HUES64 (cell line): ENCODE data around the gene TPP1. TPM values are rescaled to one million over a fixed set of nuclear protein-coding genes. Genes with fewer than 3 reads are reported as not detected.

Experiments
- H3K27ac ChIP-seq: 2 replicates; pipeline ENCODE4 v1.7.0; 2013; ENCODE audit warnings: low read depth, low read length, inconsistent platforms
- H3K27me3 ChIP-seq: 2 replicates; pipeline ENCODE4 v1.6.1; 2013; ENCODE audit warnings: mild to moderate bottlenecking, low read length; ENCODE audit not compliant: insufficient read depth
- H3K36me3 ChIP-seq: 2 replicates; pipeline ENCODE4 v1.6.1; 2013; ENCODE audit warnings: mild to moderate bottlenecking, low read length; ENCODE audit not compliant: insufficient read depth
- H3K4me1 ChIP-seq: 2 replicates; pipeline ENCODE4 v1.6.1; 2013; ENCODE audit warnings: mild to moderate bottlenecking, low read length, moderate library complexity; ENCODE audit not compliant: insufficient read depth
- H3K4me3 ChIP-seq: 2 replicates; pipeline ENCODE4 v1.5.1; 2013; ENCODE audit warnings: mild to moderate bottlenecking, low read length, moderate library complexity
- H3K9ac ChIP-seq: 2 replicates; pipeline ENCODE4 v1.6.1; 2013; ENCODE audit warnings: mild to moderate bottlenecking, low read depth, low read length
- H3K9me3 ChIP-seq: 2 replicates; pipeline ENCODE4 v1.6.1; 2013; ENCODE audit warnings: low read depth, low read length; ENCODE audit not compliant: insufficient read depth
- WGBS: fragments of 150-250, 120-280 bp; methylation state at CpG from one replicate; pipeline ENCODE4 v1.1.7; 2013; ENCODE audit warnings: missing lambda C conversion rate; 5-methylcytosine and 5-hydroxymethylcytosine counted together
- polyA plus RNA-seq, 2 experiments: library from polyadenylated mRNA; stranded (reverse); fragments of 50-300 nt; gene quantifications; one replicate each; pipeline ENCODE4 v1.2.3, GENCODE V29; 2013

Gene TPP1
- 23.6 TPM for polyA plus RNA-seq (2013, experiment 1 of 2)
- polyA plus RNA-seq (2013, experiment 2 of 2): 32.1 TPM

DNA sequence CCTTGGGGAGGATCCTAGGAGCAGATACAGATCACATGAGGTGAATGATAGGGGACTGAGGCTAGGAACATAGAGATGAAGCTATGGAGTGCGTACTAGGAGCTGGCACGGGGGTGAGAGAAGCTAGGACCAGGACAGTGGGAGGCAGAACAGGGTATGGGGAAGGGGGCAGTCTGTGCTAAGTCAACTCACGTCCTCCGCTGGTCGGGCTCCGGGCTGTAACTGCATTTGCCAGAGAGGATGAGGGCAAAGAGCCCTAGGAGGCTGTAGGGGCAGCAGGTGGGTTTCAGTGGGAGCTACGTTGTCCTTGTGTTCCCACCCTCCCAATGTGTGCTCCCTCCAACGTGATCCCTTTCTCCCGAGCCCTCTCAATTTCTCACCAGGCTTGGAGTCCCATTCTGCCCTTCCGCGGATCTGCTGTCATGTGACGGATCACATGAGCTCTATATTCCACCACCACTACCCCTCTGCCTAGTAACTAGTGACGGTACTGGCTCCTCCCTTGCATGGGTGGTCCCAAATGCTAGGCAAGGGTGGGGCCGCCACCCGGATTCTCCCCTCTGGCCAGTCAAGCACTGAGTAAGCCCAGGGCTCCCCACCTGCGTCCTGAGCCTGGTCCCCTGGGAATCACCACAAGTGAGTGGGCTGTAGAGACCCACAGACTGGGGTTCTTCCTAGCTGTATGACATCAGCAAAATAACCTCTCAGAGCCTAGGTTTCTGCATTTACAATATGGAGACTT is at the start of gene TPP1:
Gene TPP1, minus strand, starts transcription at position 419 of the 742 bp plus-strand sequence. Its CDS starts 22 bp downstream, at position 397.
- WGBS: under 1% methylated on average over 16 of the region's 16 CpGs
- Histone ChIP-seq H3K4me1 (peaks cover 20% of the 10 kb centered on the region), H3K9me3 (no peaks in the 10 kb centered on the region), H3K9ac (peak within 1 kb of the TSS; percentile 78), H3K27me3 (no peaks in the 10 kb centered on the region), H3K36me3 (peaks cover 14% of the 10 kb centered on the region), H3K27ac (no peak within 1 kb of the TSS), H3K4me3 (peak within 1 kb of the TSS; percentile 84)

DNA sequence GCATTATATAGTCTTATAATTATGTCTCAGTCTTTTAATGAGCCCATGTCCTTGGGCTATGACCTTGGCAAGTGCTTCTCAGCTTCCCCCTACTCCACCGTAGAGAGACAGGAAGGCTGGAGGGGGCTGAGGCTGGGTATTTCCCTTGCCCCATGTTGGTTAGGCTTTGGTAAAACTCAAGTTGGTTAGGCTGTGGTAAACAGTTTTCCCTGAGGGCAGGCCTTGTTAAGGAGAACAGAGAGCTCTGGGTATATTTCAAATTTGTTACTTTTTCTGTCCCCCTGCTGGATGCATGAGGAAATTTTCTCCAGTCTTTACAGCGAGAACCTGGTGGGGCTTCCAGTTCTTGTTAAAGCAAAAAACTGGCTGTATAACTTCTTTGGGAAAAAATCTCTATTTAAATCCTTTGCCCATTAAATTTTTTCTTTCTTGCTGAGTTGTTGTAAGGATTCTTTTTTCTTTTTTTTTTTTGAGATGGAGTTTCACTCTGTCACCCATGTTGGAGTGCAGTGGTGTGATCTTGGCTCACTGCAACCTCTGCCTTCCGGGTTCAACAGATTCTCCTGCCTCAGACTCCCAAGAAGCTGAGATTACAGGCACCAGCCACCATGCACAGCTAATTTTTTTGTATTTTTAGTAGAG is 48.6 kb upstream of the TPP1 start:
- 73% methylated on average over 3 of the region's 3 CpGs for WGBS
- H3K36me3 ChIP-seq: no peaks in the 10 kb centered on the region
- H3K9me3 ChIP-seq: no peaks in the 10 kb centered on the region
- no peak overlapping the region for H3K9ac ChIP-seq
- H3K4me1 ChIP-seq: no peaks in the 10 kb centered on the region
- H3K27ac ChIP-seq: no peak overlapping the region
- H3K4me3 ChIP-seq: no peak overlapping the region
- no peaks in the 10 kb centered on the region for H3K27me3 ChIP-seq

DNA sequence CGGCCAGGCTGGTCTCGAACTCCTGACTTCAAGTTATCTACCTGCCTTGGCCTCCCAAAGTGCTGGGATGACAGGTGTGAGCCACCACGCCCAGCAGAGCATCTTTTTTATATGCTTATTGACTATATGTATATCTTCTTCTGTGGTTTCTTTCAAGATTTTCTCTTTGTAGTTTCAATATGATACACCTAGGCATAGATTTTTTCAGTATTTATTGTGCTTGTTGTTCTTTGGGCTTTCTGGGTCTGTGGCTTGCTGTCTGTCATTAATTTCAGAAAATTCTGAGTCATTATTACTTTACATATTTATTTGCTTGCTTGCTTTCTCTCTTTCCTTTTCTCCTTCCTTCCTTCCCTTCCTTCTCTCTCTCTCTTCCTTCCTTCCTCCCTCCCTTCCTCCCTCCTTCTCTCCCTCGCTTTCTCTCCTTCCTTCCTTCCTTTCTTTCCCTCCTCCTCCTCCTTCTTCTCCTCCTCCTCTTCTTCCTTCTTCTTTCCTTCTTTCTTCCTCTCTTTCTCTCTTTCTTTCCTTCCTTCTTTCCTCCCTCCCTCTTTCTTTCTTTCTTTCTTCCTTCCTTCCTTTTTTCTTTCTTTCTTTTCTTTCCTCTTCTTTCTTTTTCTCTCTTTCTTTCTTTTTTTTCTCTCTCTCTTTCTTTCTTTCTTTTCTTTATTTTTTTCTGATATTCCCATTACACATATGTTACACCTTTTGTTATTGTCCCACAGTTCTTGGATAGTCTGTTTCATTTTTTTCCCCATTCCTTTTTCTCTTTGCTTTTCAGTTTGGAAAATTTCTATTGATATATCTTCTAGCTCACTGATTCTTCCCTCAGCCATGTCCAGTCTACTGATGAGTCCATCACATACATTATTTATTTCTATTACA is 47.3 kb upstream of the TPP1 start:
- Histone ChIP-seq H3K9ac (no peak overlapping the region), H3K4me3 (no peak overlapping the region), H3K27me3 (no peaks in the 10 kb centered on the region), H3K9me3 (no peaks in the 10 kb centered on the region), H3K27ac (no peak overlapping the region), H3K36me3 (no peaks in the 10 kb centered on the region), H3K4me1 (no peaks in the 10 kb centered on the region)
- 96% methylated on average over 3 of the region's 4 CpGs for WGBS

GRCh38 chr11:6664551-6664950 is 45.3 kb upstream of the TPP1 start:
- no peaks in the 10 kb centered on the region for H3K27me3 ChIP-seq
- WGBS: no CpG with 5 or more reads among the region's 1 CpG
- no peak overlapping the region for H3K4me3 ChIP-seq
- no peaks in the 10 kb centered on the region for H3K9me3 ChIP-seq
- H3K9ac ChIP-seq: no peak overlapping the region
- no peak overlapping the region for H3K27ac ChIP-seq
- no peaks in the 10 kb centered on the region for H3K4me1 ChIP-seq
- no peaks in the 10 kb centered on the region for H3K36me3 ChIP-seq

DNA sequence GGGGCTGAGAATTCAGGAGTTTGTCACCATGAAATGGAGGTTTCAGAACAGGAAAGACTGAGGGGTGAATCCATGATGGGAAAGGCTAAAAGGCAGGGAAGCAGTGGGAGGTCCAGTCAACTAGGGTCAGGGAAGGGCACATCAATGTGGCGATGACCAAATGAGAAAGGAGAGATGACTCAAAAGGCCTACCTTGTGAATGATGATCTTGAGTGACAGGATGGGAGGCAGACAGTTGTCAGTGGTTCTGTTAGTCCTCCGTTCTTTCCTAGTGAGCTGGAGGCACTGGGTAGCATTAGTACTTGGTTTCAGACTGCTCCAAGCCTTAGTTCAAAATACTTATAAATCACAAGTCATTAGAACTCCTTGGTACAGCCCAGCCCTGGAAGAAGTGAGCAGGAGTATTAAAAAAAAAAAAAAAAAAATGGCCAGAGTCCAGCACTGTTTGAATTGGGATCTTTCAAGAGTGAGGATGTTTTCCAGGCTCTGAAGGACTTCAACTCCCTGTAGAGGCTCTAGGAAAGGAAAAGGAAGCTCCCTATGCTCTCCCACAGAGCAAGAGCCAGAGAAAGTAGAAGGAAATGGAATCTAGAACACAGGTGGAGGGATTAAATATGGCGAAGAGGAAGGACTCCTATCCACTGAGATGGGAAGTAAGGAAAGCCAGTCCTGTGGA is 44.7 kb upstream of the TPP1 start:
- Histone ChIP-seq H3K9me3 (no peaks in the 10 kb centered on the region), H3K9ac (no peak overlapping the region), H3K4me1 (no peaks in the 10 kb centered on the region), H3K27me3 (peaks cover 2% of the 10 kb centered on the region; the same call in 1 of the 2 replicates), H3K4me3 (no peak overlapping the region), H3K27ac (no peak overlapping the region), H3K36me3 (no peaks in the 10 kb centered on the region)
- WGBS: 87% methylated on average over 2 of the region's 3 CpGs

DNA sequence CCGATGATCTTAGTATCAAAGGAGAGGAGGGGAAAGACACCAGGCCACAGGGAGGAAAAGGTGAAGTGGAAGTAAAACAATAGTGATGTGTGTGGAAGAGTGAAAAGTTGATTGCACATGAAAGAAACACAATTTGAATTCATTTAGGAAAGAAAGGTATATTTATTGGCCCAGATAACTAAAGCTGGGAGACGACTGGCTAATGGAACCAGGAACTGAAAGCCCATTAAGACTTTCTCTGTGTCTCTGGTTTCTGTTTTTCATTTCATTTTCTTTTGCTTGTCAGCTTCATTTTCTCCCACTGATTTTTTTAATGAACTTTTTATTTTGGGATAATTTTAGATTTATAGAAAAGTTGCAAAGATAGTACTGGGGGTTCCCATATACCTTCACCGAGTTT is 41.5 kb upstream of the TPP1 start:
- no peaks in the 10 kb centered on the region for H3K36me3 ChIP-seq
- peaks cover 29% of the 10 kb centered on the region for H3K27me3 ChIP-seq
- H3K9me3 ChIP-seq: no peaks in the 10 kb centered on the region
- no peak overlapping the region for H3K9ac ChIP-seq
- peaks cover 9% of the 10 kb centered on the region; the same call in 1 of the 2 replicates for H3K4me1 ChIP-seq
- no peak overlapping the region for H3K27ac ChIP-seq
- 85% methylated on average over 2 of the region's 3 CpGs for WGBS
- H3K4me3 ChIP-seq: no peak overlapping the region

- Histone ChIP-seq H3K9me3 (no peaks in the 10 kb centered on the region), H3K4me3 (no peak overlapping the region), H3K4me1 (peaks cover 9% of the 10 kb centered on the region; the same call in 1 of the 2 replicates), H3K27me3 (peaks cover 44% of the 10 kb centered on the region), H3K9ac (no peak overlapping the region), H3K27ac (no peak overlapping the region), H3K36me3 (no peaks in the 10 kb centered on the region)
These were observed 39.4 kb upstream of the TPP1 start for GRCh38 chr11:6658647-6659046.

DNA sequence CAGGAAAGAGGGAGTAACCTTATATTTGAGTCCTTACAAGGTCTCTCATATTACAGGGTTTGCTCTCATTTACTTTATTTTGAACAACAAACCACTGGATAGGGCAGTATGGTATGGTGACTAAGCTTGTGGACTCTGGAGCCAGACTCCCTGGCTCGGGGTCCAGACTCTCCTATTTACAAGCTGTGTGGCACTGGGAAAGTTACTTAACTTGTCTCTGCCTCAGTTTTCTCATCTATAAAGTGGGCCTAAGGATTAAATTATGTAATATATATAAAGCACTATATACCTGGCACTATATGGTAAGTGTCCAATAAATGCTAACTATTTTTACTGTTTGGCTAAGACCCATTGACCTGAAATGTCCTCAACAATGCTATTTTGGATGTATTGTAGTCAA is 38.1 kb upstream of the TPP1 start:
- Histone ChIP-seq H3K4me1 (peaks cover 9% of the 10 kb centered on the region; the same call in 1 of the 2 replicates), H3K9me3 (no peaks in the 10 kb centered on the region), H3K27me3 (peaks cover 55% of the 10 kb centered on the region), H3K9ac (no peak overlapping the region), H3K4me3 (peak overlapping the region; percentile 63; the same call in 1 of the 2 replicates), H3K36me3 (no peaks in the 10 kb centered on the region), H3K27ac (no peak overlapping the region)
- WGBS: 78% methylated on average over 1 of the region's 1 CpG

GRCh38 chr11:6656936-6657335 is 37.7 kb upstream of the TPP1 start:
- peak overlapping the region; percentile 63 for H3K4me3 ChIP-seq
- peaks cover 9% of the 10 kb centered on the region; the same call in 1 of the 2 replicates for H3K4me1 ChIP-seq
- 0 out of 2 replicates have a peak overlapping the region, but pooled peaks have one; percentile 4 for H3K9ac ChIP-seq
- peaks cover 56% of the 10 kb centered on the region for H3K27me3 ChIP-seq
- no peaks in the 10 kb centered on the region for H3K9me3 ChIP-seq
- no peaks in the 10 kb centered on the region for H3K36me3 ChIP-seq
- H3K27ac ChIP-seq: no peak overlapping the region
- 52% methylated on average over 5 of the region's 5 CpGs for WGBS

DNA sequence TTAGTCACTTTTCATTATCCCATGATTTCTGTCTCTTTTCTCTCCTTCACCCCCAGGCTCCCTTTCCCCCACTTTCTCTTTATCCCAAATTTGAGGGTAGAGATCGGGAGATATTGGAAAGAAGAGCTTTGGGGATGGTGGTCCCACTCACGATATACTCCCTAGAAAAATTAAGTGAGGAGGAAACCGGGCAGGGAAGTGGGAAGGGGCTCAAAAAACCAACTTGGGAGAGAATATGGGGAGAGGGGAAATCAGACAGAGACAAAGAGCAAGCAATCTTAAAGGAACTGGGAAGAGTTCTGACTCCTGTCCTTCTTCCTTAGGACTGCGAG is 37.3 kb upstream of the TPP1 start:
- Histone ChIP-seq H3K27me3 (peaks cover 56% of the 10 kb centered on the region), H3K36me3 (no peaks in the 10 kb centered on the region), H3K9me3 (no peaks in the 10 kb centered on the region), H3K4me3 (peak overlapping the region; percentile 63), H3K9ac (peak overlapping the region; percentile 4; the same call in 1 of the 2 replicates), H3K27ac (no peak overlapping the region), H3K4me1 (peaks cover 9% of the 10 kb centered on the region; the same call in 1 of the 2 replicates)
- 67% methylated on average over 4 of the region's 4 CpGs for WGBS
